ENCODE data around the gene VARS2.
"Not testable (repeated sequence)": the region's sequence is repeated elsewhere in the genome, so short reads cannot be mapped to it uniquely, and the experiment has no call there.

VARS2 gene

DNA sequence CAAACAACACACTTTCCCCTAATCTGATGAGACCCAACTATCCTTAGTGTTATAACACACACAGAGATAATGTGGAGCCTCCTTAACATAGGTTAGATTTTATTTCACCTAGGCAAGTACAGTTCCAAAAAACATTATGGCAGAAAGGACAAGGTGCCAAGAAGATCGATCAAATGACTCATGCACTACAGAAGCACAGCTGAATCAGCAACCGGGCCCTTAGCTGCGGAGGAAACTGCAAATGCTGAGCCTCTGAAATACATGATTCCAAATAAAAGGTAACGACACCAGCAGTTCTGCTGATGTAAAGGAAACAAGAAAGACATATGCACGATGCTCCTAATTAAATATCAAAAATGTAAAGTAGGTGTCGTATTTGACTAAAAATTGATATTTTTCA is 49.6 kb downstream of the VARS2 start:
- no peak for DNase-seq (ENCODE audit: extremely low read depth, low read depth)
- no peak overlapping the region for H3K4me3 ChIP-seq (replicated peaks; ENCODE audit: low read depth, low read length)
- TF ChIP-seq, protein P1, sequence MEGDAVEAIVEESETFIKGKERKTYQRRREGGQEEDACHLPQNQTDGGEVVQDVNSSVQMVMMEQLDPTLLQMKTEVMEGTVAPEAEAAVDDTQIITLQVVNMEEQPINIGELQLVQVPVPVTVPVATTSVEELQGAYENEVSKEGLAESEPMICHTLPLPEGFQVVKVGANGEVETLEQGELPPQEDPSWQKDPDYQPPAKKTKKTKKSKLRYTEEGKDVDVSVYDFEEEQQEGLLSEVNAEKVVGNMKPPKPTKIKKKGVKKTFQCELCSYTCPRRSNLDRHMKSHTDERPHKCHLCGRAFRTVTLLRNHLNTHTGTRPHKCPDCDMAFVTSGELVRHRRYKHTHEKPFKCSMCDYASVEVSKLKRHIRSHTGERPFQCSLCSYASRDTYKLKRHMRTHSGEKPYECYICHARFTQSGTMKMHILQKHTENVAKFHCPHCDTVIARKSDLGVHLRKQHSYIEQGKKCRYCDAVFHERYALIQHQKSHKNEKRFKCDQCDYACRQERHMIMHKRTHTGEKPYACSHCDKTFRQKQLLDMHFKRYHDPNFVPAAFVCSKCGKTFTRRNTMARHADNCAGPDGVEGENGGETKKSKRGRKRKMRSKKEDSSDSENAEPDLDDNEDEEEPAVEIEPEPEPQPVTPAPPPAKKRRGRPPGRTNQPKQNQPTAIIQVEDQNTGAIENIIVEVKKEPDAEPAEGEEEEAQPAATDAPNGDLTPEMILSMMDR (IDR thresholded peaks at IDR 0.05; ENCODE audit: low read depth, low read length, missing control alignments) = no peak

DNA sequence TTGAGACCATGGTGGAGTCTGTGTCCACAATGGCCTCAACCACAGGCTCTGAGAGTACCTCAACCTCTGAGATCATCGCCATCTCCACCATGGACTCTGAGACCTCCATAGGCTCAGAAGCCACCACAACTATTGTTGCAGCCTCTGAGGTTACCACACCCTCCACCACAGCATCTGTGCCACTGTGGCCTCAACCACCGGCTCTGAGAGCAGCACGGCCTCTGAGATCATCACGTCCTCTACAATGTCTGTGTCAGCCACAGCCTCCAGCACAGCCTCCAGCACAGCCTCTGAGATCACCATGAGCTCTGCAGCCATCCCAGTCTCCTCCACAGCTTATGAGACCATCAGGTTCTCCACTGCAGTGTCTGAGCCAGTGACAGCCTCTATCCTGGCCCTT is 50.0 kb downstream of the VARS2 start:
- H3K4me3 ChIP-seq (replicated peaks; ENCODE audit: low read depth, low read length) = no peak overlapping the region
- DNase-seq (ENCODE audit: extremely low read depth, low read depth) = no peak
- TF ChIP-seq, protein P1 (IDR thresholded peaks at IDR 0.05; ENCODE audit: low read depth, low read length, missing control alignments) = no peak

- no peak overlapping the region for H3K4me3 ChIP-seq (replicated peaks; ENCODE audit: low read depth, low read length)
- DNase-seq (ENCODE audit: extremely low read depth, low read depth) = no peak
- TF ChIP-seq, protein P1 (IDR thresholded peaks at IDR 0.05; ENCODE audit: low read depth, low read length, missing control alignments) = no peak
These were observed 51.1 kb downstream of the VARS2 start for GRCh38 chr6:30965140-30965601.

DNA sequence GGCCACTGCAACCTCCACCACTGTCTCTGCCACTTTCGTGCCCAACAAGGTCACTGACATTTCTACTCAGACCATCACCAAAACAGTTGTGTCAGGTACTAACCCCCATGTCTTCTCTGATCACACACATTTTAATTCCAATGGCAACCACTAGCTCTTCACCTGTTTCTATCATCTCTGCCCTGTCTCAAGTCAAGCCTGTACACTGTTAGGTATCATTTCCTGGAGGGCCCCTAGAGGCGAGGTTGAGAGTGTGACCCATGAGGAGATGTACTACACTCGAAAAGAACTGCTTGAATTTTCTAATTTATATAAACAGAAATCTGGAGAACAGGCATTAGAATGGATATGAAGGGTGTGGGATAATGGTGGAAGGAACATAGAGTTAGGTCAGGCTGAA is 52.1 kb downstream of the VARS2 start:
- DNase-seq (ENCODE audit: extremely low read depth, low read depth) = no peak
- H3K4me3 ChIP-seq (replicated peaks; ENCODE audit: low read depth, low read length) = no peak overlapping the region
- TF ChIP-seq, protein P1 (IDR thresholded peaks at IDR 0.05; ENCODE audit: low read depth, low read length, missing control alignments) = no peak

GRCh38 chr6:30969171-30969570 is 55.1 kb downstream of the VARS2 start:
- not testable (repeated sequence) for H3K4me3 ChIP-seq (replicated peaks; ENCODE audit: low read depth, low read length); DNase-seq (ENCODE audit: extremely low read depth, low read depth)

GRCh38 chr6:30970946-30971345 is 56.9 kb downstream of the VARS2 start:
- TF ChIP-seq, protein P1 (IDR thresholded peaks at IDR 0.05; ENCODE audit: low read depth, low read length, missing control alignments) = no peak
- no peak for DNase-seq (ENCODE audit: extremely low read depth, low read depth)
- H3K4me3 ChIP-seq (replicated peaks; ENCODE audit: low read depth, low read length) = no peak overlapping the region

DNA sequence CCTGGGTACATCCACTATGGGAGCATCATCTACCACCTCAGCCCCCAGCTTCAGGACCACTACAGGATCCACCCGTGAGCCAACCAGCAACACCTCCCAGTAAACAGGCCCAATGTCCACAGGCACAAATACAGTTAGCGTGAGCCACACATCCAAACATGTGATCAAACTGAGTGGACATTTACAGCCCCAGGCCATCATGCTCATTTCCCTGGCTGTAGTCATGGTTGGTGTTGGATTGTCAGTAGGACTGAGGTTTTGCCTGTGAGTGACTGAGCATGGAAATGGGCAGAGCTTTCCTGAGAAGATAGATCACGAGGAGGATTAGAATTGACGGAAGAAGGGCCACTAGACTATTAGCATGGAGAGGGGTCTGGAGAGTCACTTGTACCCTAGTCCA is 58.8 kb downstream of the VARS2 start:
- no peak for DNase-seq (ENCODE audit: extremely low read depth, low read depth)
- TF ChIP-seq, protein P1 (IDR thresholded peaks at IDR 0.05; ENCODE audit: low read depth, low read length, missing control alignments) = no peak
- no peak overlapping the region for H3K4me3 ChIP-seq (replicated peaks; ENCODE audit: low read depth, low read length)
